GM19043 (cell line): ENCODE measurements around the gene PXDN.

ENCODE experiments used
- ATAC-seq: cut with Tn5 transposase; IDR thresholded peaks from one replicate; pipeline ENCODE4 v1.9.1; 2021; ENCODE audit warnings: low read depth; ENCODE audit not compliant: unreplicated experiment

PXDN gene

DNA sequence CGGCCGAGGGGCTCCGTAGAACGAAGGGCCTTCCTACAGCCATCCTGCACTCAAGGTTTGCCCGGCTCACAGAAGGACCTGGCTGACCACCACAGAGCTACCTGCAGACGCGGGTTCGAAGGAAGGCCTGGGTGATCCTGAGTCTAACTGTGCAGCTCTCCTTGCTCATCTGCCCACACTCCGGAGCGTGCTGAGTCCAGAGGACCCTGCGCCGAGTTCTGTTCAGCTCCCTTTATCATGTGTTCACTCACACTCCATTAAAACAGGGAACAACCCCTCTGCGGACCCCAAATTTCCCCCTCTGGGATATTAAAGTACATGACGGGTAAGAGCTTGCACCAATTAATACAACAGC lies 138.3 kb downstream of the PXDN start:
- ATAC-seq, result no peak

DNA sequence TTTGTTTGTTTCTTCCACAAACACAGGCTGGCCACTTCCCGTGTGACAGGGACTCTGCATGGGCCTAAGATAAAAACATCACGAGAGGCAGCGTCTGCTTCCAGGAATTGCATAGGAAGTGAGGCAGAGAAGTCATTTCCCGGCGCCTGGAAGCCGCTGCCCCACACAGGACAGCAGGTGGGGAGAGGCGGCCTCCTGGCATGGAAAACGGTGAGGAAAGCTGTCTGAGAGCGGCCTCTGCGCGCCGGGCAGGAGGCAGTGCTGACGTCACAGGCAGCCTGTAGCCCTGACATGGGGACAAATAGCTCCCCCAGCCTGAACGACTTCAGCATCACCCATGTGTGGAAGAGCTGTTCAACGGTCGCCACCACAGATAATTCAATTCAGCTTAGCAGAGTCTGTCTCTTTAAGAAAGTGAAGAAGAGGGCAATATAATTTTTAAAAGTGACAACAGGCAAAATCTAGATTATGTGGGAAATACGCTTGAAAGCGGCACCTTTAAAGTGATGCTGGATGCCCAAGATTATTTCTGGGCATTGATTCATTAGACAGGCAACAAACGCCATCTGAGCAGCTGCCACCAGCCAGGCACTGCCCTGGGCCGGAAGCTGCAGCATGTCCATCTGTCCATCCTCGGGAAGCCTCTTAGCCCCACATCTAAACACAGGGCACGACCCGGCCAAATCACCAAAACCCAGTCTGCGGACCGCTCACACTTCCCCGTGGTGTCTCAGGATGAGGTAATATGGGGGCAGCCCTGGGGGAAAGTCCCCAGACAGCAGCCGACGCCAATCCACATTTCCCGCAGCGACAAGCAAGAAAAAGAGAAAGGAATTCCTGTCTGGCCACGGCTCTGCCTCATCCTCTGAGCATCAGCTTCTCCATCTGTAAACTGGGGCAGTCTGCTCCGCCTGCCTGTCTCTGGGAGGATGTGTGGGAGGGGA lies 138.9 kb downstream of the PXDN start:
- no peak for ATAC-seq

DNA sequence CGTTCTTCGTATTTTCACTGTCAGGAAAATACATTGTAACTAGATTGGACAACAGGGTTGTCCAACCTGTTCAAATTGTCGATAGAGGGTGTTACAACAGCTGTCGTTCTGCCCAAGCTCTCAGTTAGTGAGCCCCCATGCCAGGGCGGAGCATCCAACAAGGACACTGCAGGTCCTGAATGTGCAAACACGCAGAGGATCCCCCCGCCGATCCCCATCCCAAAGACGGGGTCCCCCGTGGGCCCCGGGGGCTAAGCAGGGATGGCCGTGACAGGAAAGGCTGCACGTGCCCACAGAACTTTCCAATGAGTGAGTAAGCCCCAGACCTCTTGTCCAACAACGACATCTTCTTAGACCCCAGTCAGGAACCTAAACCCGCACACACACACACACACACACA lies 140.8 kb downstream of the PXDN start:
- no peak for ATAC-seq

DNA sequence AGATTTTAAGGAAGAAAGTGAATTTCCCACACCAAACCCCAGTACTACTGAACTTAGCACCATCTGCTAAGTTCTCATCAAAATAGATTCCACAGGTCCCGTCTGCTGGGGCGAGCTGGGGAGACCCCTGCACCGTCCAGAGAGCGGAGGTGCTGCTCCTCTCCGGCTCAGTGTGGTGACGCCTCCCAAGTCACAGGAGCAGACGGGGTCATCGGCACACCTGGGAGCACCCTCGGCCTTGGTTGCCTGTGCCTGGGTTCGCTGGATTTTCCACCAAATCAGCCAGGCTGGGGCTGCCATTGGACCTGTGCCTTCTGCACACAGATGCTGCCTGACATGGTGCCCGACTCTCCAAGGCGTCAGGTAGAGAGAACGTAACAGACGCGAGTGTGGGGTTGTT lies 141.3 kb downstream of the PXDN start:
- ATAC-seq, result no peak

DNA sequence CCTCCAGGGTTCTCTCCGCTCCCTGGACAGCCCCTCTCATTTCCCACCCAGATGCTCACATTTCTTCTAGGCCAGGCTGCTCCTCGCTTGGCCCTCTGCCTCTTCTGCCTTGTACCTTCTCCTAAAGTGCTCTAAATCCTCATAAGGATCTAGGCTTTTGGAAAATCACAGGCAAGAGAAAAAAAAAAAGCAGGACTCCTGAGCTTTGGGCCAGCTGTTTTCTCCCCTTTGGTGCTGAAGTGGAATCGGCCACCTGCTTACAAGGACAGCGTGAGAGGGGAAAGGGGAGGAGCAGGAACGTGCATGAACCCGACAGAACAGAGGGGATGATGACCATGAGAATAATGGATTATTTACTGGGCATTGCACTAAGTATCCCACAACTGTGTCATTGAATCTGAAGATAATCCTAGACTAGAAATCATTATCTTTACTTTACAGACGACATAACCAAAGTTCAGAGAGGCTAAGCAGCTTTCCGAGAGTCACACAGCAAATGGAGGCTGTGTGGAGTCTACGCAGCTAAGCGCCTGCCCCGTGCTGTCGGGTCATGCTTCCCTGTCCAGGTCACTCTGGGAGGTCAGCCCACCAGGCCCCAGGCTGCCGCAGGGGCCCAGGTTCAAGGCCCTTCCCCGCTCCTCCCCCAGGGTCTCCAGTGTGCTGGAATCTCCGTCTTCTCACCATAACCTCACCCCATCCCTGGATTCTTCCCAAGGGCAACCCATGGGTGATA lies 141.9 kb downstream of the PXDN start:
- ATAC-seq, result no peak

DNA sequence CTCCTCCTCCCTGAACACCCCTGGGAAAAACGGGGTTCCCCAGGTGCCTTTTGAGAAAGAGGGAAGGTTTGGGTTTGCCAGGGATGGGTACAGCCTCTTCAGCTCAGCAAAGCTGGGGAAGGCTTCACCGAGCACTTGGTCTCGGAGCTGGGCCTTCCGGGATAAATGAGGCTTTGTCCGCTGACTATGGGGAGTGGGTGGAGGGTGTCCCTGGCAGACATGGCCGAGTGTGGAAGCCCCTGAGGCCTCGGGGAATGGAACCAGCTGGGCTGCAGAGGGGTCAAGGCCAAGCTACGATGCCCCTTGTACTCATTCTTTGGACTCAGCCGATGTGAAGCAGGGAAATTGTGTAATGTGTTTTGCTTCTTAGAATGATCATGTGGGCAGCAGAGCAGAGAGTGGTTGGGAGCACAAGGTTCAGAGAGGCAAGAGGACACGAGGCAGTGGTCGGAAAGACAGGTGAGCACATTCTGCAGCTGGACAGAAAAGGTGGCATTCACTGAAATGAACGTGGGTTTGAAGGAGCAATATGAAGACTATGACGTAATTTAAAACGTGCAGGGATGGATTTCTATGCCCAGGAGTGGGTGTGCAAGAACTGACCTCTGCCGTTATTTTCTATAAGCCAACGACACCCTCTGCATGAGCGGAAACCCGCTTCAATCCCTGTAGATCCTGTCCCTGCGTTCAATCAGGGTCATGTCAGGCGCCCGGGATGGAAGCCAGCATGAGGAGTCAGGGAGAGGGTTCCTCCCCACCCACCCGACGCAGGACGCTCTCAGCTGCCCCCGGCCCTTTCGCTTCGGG lies 142.6 kb downstream of the PXDN start:
- ATAC-seq, result no peak

DNA sequence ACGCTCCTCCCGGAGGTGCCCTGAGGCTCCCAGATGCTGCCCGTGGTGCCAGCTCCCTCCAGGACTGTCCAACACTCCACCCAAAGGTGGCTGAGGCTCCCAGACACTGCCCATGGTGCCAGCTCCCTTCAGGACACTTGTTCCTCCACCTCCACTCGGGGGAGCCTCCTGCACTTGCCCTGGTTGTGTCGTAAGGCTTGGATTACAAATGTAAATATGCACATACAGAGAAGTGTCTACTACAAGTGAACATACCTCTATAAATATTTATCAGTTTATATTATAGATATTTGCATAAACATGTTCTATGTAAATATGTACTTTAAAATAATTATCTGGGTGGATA lies 143.3 kb downstream of the PXDN start:
- no peak for ATAC-seq

DNA sequence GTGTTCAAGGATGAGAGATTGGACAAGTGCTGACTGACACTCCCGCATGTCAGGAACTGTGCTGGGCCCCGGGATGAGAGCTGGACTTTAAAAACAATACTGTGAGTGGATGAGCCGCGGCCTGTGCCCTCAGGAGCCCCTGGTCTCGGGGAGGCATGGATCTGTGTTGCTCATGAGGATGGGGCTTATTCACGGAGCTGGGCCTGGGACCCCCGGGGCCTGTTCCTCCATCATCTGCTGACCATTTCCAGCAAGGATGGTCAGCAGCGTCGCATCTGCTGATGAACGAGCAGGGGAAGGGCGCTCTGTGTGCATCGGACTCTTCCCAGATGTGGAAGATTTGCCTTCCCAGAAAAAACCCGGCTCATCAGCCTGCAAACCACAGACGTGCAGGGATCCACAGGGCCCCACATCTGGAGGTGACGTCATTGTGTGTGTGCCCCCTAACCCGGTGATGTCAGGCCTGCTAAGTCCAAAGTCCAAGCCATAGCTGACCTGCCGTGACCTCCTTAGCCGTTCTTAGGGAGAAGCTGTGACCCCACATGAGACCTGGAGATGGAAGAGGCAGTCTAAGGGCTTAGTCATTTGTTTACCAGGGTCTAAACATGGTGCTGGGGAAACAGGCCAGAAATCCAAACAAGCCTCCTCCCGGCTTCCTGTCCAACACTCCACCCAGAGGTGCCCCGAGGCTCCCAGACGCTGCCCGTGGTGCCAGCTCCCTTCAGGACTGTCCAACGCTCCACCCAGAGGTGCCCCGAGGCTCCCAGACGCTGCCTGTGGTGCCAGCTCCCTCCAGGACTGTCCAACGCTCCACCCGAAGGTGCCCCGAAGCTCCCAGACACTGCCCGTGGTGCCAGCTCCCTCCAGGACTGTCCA lies 143.9 kb downstream of the PXDN start:
- no peak for ATAC-seq

DNA sequence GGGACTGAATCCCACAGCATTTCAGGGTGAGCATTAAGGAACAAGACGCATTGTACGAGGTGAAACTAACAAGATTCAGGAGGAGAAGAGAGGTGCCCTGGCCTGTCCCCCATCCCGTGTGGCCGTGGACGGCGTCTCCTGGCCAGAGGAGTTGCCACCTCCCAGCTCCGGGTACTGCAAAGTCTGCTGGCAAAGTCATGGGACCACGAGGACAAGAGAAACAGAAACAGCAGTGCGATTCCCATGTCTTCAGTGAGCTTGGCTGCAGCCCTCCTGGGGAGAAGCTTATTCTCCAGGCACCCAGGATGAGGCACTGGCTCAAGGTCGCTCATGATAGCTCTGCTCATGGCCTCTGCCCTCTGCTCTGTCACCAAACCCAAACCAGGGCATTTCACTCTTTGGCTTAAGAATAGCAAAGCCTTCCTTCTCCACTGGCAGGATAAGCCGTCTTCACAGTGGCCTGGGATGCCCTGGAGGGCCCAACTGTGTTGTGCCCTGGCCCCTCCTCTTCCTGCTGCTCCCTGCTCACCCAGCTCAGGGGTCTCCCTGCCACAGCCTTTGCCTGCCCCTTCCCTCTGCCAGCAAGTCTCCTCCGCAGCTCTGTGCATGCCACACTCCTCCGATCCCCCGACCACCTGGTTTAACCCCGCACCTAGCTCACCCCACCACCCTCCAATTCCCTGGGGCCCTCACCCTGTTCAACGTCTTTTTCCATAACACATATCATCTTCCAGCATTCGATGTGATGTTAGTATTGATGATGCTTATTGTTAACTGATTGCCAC lies 144.8 kb downstream of the PXDN start:
- no peak for ATAC-seq

DNA sequence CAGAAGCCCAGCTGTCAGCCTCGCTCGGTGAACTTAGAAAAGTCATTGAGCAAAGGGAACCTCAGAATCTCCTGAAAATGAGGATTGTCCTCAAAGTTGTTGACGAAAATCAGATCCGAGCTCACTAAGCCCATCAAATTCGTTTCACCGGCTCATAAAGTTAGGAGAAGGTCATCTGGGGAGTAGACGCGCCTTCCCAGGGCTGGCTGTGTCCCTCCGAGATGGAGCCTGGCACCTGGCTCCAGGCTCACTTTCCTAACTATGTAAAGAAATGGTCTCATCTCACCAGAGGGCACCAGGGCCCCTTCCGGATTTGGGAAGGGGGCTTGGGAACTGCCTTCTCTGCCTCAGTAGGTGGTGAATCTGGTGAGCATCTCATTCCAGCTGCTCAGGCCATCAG lies 145.5 kb downstream of the PXDN start:
- ATAC-seq, result no peak

DNA sequence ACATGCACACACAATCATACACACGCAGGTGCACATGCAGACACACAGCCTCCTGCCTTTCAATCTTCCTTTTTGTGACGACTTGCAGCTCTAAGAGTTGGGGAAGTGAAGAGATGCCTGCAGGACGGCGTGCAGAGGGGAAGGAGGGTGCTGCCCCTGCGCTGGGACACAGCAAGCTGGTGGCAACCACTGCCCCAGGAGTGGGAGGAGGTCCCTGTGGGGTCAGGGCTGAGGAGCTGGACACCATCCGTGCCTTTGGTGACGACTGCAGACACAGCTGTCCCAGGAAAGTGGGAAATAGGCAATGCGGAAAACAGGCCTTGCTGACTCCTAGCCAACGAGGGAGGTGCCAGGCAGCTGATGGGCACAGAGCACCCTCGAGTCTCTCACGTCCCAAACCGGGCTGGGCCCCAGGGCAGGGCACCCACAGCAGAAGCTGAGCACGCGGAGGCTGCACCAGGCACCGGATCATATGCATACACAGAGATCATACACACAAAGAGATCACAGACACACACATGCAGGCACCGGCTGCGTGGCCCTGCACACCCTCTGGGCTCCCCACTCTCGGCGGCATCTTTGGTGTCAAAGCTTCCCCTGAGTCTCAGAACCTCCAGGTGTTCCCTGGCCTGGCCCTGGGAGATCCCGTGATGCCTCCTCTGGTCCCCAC lies 146.1 kb downstream of the PXDN start:
- ATAC-seq, result no peak

DNA sequence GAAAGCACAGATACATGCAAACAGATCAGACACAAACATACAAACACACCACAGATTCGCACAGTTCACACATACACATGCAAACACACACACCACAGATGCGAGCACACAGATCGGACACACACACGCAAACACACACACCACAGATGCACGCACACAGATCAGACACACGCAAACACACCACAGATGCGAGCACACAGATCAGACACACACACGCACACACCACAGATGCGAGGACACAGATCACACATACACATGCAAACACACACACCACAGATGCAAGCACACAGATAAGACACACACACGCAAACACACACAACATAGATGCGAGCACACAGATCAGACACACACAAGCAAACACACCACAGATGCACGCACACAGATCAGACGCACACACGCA lies 149.0 kb downstream of the PXDN start:
- no peak for ATAC-seq

DNA sequence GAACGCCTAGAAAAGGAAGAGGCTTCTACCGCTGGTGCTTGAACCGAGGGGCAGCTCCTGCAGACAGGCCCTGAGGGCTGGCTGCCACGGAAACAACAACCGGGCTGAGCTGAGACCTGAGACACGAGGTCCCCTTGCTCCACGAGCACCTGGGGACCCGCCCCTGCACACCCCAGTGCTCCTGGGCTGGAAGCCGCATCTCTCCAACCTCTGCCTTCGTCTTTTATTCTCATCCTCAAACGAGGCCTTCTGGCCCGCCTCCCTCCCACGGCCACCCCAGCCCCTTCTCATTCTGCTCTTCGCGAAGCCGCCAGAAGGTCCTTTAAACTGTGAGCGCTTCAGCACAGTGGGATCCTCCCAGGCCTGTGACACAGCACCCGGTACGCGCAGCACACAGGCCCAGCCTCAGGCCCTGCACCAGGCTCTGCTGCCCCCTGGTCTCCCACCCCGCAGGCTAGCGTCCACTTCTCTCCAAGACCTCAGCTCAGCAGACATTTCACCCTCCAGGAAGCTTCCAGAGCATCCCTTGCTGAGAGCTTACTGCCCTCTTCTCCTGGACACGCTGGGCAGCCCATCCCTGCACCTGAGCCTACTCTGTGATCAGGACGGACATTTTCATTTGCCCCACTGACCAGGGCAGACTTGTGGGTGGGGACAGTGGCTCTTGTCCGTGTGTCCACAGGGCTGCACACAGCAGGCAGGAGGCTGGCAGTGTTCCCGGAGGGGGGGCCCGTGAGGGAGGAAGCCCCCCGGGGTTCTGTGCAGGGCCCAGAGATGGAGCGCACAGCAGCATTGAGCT lies 149.7 kb downstream of the PXDN start:
- ATAC-seq, result no peak

DNA sequence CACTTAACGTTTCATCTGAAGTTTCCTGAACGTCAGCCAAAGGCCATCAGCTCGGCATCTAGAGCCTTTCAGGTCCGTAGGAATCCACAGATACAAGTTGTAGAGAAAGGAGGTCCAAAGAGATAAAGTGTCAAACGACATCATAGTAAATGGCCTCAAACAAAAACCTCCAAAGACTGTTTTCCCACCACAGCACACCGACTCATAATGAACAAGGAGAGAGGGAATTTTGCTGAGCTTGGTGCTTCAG lies 150.3 kb downstream of the PXDN start:
- ATAC-seq, result no peak

DNA sequence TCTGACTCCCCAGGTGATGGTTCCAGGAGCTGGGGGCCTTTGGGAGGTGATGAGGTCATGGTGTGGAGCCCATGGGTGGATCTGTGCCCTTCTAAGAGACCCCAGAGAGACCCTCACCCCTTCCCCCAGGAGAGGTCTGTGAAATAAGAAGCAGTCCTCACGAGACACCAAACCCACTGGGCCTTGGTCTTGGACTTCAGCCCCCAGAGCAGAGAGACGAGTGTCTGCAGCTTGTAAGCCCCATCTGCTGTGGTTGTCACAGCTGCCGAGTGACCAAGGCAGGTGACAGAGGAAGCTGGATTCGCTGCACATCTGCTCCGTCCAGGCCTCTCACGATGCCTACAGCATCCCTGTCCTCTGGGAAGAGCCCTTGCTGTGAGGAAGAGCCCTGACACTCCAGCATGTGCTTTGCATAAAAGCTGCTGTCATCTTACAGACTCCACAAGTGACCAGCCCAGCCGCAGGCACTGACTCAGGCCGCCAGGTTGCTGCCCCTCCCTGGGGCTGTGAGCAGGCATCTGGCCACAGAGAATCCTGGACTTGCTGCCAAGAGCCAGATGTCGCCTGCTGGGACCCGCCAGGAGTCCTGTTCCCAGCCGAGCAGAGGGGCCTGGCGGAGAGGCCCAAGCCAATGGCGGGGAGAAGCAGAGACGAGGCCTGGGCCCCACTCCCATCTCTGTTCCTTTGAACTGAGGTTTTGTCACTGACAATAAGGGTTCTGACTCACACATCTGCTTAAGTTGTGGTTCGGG lies 150.8 kb downstream of the PXDN start:
- no peak for ATAC-seq

DNA sequence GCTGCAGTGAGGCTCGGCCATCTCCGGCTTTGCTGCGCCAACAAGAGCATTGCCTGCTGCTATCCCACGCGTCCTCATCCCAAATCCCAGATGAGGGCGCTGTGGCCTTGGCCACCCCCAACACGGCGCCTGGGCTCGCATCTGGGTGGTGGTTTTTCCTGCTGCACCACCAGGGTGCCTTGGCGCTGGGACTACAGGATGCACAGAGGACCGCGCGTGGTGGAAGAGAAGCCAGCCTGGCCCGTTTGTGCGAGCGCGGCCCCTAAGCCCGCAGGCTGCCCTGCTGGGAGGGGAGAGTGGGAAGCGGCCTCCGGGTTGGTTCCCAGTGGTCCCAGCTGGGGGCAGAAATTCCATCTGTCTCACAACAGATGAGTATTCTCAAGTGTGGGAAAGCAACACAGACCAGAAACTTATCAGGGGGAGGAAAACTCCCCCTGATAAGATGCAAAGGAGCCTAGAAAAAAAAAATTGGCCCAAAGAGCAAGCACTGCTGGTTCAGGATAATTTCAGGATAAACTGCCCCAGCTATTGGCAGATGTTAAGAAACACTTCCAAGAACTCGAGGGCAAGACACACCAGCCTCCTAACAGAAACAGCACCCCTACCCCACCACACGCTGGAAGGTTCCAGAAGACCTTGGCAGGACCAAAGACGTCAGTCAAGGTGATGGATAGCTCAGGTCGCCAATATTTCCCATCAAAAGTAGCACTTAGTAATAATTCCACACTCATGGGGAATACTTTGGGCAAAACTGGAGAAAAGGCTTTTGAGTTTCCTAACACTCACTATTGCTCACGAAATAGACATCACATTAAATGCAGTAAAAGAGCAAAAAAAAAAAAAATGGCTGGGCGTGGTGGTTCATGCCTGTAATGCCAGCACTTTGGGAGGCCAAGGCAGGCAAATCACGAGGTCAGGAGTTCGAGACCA lies 152.1 kb downstream of the PXDN start:
- ATAC-seq, result no peak

DNA sequence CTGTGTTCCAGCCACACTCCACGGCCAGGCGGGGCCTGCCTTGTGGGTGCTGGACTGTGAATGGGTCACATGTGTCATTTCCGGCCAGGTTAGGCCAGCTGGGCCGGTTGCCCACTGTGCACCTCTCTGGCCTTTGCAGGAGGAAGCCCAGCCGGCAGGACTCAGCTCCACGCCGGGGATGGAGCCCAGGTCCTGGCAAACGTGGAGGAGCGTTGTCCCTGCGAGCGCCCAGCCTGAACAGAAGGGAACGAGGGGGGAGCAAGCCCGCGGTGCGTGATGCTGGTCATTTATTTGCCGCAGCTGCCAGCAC lies 152.9 kb downstream of the PXDN start:
- no peak for ATAC-seq
